ENCODE results near the gene TMC1. TPM values are rescaled to one million over a fixed set of nuclear protein-coding genes. Genes with fewer than 3 reads are reported as not detected.
"Not testable (repeated sequence)": the region's sequence is repeated elsewhere in the genome, so short reads cannot be mapped to it uniquely, and the experiment has no call there.

The TMC1 gene
- total and polyA plus RNA-seq, 3 experiments from 2014 or later, result not detected

DNA sequence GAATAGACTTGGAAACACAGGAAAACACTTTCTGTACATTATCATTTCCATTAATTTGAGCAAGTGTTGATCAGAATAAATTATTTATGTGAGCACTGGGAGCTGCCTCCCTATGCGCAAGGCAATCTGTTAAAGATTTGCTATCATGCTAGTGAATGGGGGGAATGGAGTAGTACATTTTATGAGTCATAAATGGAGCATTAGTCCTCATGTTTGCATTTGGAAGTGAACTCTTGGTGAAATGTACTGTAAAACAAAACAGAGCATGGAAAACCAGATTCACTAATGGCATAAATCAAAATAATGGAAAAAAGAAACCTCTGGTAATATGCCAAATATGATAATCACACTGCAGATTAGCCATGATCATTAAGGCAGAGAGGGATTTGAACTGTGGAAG lies 40.5 kb upstream of the TMC1 start:
- no peak overlapping the region for H3K27ac Mint-ChIP-seq
- H3K4me1 ChIP-seq (ENCODE audit: insufficient read depth, low read length), result peaks cover 6% of the 10 kb centered on the region
- H3K4me1 Mint-ChIP-seq, result peaks cover 7 to 23% (median 22%) of the 10 kb centered on the region in 3 donors
- no peak overlapping the region for H3K4me3 Mint-ChIP-seq
- peaks cover 0 to 6% of the 10 kb centered on the region in 2 donors for H3K27me3 Mint-ChIP-seq
- no peak overlapping the region for H3K27ac ChIP-seq (ENCODE audit: low read depth, low read length)
- no peak overlapping the region for H3K4me3 ChIP-seq (ENCODE audit: low read length)
- no peaks in the 10 kb centered on the region for H3K9me3 Mint-ChIP-seq
- no peaks in the 10 kb centered on the region for H3K36me3 Mint-ChIP-seq
- no peak for DNase-seq
- no peaks in the 10 kb centered on the region for H3K36me3 ChIP-seq (ENCODE audit: insufficient read depth, low read length)
- no peaks in the 10 kb centered on the region for H3K9me3 ChIP-seq (ENCODE audit: low read length)
- no peaks in the 10 kb centered on the region for H3K27me3 ChIP-seq (ENCODE audit: insufficient read depth, low read length, poor library complexity, severe bottlenecking)
- ChIA-PET POLR2A (no interaction called here), CTCF (no interaction called here)

DNA sequence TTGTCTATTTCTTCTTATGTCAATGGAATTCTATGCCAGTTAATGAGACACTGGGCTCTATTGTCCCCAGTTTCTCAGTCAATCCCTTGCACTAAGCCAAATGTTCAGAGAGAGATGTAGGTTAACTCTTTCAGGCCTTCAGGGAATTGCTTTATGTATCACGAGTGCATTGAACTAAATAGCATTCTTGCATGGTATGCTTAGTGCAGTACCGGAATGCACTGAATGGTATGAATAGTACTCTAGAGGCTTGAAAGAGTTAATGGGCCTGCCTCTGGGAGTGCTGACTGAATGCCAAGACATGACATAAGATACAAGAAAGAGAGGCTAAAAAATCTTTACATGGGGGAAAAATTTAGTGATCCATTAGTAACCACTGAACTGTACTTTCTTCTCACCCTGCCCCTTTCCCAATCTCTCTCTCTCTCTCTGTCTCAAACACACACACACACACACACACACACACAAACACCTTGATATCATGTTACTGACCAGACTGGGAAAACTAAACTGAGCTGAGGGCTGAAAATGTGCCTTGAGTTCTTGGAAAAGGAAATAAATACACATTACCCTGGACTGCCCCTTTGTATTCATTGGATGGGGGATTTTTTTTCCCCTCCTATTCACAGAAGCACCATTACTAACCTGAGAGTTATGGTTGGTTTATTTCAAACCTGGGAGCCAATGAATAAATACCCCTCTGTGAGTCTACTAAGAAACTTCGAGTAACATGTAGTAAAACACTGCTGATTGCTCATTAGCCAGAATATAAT lies 35.4 kb upstream of the TMC1 start:
- Mint-ChIP-seq H3K27me3 (peaks cover 2 to 4% of the 10 kb centered on the region in 2 donors), H3K4me1 (no peaks in the 10 kb centered on the region), H3K4me3 (no peak overlapping the region), H3K27ac (no peak overlapping the region), H3K9me3 (no peaks in the 10 kb centered on the region), H3K36me3 (no peaks in the 10 kb centered on the region)
- no peak overlapping the region for H3K27ac ChIP-seq (ENCODE audit: low read depth, low read length)
- H3K9me3 ChIP-seq (ENCODE audit: low read length), result no peaks in the 10 kb centered on the region
- H3K36me3 ChIP-seq (ENCODE audit: insufficient read depth, low read length), result no peaks in the 10 kb centered on the region
- DNase-seq, result no peak
- no peaks in the 10 kb centered on the region for H3K27me3 ChIP-seq (ENCODE audit: insufficient read depth, low read length, poor library complexity, severe bottlenecking)
- CTCF ChIA-PET, result interaction anchor here (1.2 kb wide), 1 partner anchor 9 kb away, joined by 3 read pairs; no protein-coding TSS in a partner anchor
- H3K4me1 ChIP-seq (ENCODE audit: insufficient read depth, low read length), result no peaks in the 10 kb centered on the region
- no peak overlapping the region for H3K4me3 ChIP-seq (ENCODE audit: low read length)
- POLR2A ChIA-PET, result no interaction called here

DNA sequence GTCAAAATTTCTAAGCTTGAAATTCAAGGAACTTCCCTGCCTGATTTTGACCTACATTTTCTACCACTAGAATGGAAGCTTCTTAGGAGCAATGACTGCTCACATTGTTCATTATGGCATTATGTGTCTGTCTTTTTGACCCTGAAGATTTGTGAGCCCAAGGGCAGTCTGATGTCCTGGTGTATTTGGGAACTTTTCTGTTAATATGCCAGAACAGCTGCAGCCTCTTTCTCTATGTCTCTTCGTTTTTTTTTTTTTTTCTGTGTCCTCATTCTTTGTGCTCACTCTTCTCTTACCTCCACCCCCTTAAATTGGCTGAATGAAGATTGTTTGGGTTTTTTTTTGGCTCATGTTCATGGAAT lies 34.8 kb upstream of the TMC1 start:
- POLR2A ChIA-PET, result no interaction called here
- H3K4me1 Mint-ChIP-seq, result no peaks in the 10 kb centered on the region

DNA sequence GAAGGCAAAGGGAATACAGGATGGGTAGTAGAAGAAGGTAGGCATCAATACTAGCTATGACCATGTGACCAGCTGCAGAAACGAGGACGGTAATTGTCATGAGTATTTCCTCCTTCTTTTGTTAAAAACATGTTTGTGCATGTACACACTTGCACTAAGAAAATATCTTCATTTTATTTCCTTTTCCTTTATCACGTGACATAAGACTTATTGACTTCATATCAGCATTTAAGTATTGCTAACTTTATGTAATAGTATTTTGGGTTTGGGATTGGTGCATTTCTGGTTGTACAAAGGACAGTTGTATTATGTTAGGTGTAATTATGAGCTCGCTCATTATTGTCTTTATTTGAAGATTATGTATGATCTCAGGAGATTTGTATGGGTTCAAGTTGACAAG lies 33.7 kb upstream of the TMC1 start:
- DNase-seq; H3K9me3 ChIP-seq (ENCODE audit: low read length); H3K27ac Mint-ChIP-seq; H3K4me1 ChIP-seq (ENCODE audit: insufficient read depth, low read length); H3K36me3 Mint-ChIP-seq; CTCF ChIA-PET; H3K27me3 ChIP-seq (ENCODE audit: insufficient read depth, low read length, poor library complexity, severe bottlenecking); H3K36me3 ChIP-seq (ENCODE audit: insufficient read depth, low read length); POLR2A ChIA-PET; H3K4me3 ChIP-seq (ENCODE audit: low read length); H3K9me3 Mint-ChIP-seq; H3K27ac ChIP-seq (ENCODE audit: low read depth, low read length); H3K4me1 Mint-ChIP-seq; H3K4me3 Mint-ChIP-seq: not testable (repeated sequence)
- H3K27me3 Mint-ChIP-seq, result peaks cover 0 to 14% of the 10 kb centered on the region in 2 donors

More for the DNA sequence above, 34.8 kb upstream of the TMC1 start:
- H3K36me3 ChIP-seq (ENCODE audit: insufficient read depth, low read length), result no peaks in the 10 kb centered on the region
- H3K36me3 Mint-ChIP-seq, result no peaks in the 10 kb centered on the region
- H3K27ac Mint-ChIP-seq, result no peak overlapping the region
- peaks cover 0 to 10% of the 10 kb centered on the region in 2 donors for H3K27me3 Mint-ChIP-seq
- CTCF ChIA-PET, result interaction anchor here (1.2 kb wide), 1 partner anchor 8 kb away, joined by 3 read pairs; no protein-coding TSS in a partner anchor
- no peaks in the 10 kb centered on the region for H3K4me1 ChIP-seq (ENCODE audit: insufficient read depth, low read length)
- no peaks in the 10 kb centered on the region for H3K9me3 ChIP-seq (ENCODE audit: low read length)
- no peak for DNase-seq
- H3K9me3 Mint-ChIP-seq, result no peaks in the 10 kb centered on the region
- H3K27me3 ChIP-seq (ENCODE audit: insufficient read depth, low read length, poor library complexity, severe bottlenecking), result no peaks in the 10 kb centered on the region
- H3K4me3 ChIP-seq (ENCODE audit: low read length), result no peak overlapping the region
- no peak overlapping the region for H3K27ac ChIP-seq (ENCODE audit: low read depth, low read length)
- no peak overlapping the region for H3K4me3 Mint-ChIP-seq

DNA sequence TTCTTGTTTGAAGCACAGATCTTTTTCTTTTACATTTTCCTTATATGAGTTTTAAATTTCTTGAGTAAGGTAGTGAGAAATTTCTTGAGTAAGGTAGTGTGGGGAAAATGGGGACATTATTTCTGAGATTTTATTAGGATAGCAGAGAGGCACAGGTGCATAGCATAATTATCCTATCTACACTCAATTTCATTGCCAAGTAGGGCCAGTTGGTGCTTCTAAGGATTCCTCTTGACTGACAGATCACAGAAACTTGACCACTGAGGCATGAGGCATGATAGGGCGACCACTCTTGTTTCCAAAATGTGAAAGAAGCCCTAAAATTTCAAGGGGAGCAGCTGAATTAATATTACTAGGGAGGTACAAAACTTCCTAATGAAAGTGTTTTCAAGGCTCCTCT lies 31.4 kb upstream of the TMC1 start:
- Histone ChIP-seq H3K4me3 (ENCODE audit: low read length) (no peak overlapping the region), H3K27me3 (ENCODE audit: insufficient read depth, low read length, poor library complexity, severe bottlenecking) (no peaks in the 10 kb centered on the region), H3K4me1 (ENCODE audit: insufficient read depth, low read length) (no peaks in the 10 kb centered on the region), H3K9me3 (ENCODE audit: low read length) (no peaks in the 10 kb centered on the region), H3K36me3 (ENCODE audit: insufficient read depth, low read length) (no peaks in the 10 kb centered on the region), H3K27ac (ENCODE audit: low read depth, low read length) (no peak overlapping the region)
- H3K4me3 Mint-ChIP-seq, result no peak overlapping the region
- POLR2A ChIA-PET, result no interaction called here
- no peaks in the 10 kb centered on the region for H3K9me3 Mint-ChIP-seq
- no peak for DNase-seq
- no peak overlapping the region for H3K27ac Mint-ChIP-seq
- CTCF ChIA-PET, result interaction anchor here (0.7 kb wide), 1 partner anchor 217 kb away, joined by 3 read pairs; no protein-coding TSS in a partner anchor
- peaks cover 0 to 24% of the 10 kb centered on the region in 2 donors for H3K27me3 Mint-ChIP-seq
- no peaks in the 10 kb centered on the region for H3K4me1 Mint-ChIP-seq
- H3K36me3 Mint-ChIP-seq, result no peaks in the 10 kb centered on the region

DNA sequence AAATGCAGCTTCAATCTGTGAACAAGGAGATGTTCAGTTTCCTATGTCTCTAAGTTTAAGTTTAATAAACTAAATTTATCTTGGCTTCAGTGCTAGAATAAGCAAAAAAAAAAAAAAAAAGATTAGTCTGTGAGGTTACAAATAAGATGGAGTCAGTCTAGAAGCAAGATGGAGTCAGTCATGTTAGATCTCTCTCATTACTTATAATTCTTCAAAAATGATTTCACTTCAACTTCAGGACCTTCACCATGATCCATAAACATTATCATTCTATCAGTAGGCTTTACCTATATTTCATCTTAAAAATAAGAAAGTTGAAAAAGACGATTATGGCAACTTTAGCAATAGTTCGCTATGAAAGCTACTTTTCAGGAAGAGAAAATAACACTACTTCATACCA lies 30.2 kb upstream of the TMC1 start:
- ChIA-PET POLR2A (no interaction called here), CTCF (no interaction called here)
- Mint-ChIP-seq H3K4me3 (no peak overlapping the region), H3K4me1 (no peaks in the 10 kb centered on the region), H3K27me3 (peaks cover 0 to 24% of the 10 kb centered on the region in 2 donors), H3K9me3 (no peaks in the 10 kb centered on the region), H3K36me3 (no peaks in the 10 kb centered on the region), H3K27ac (no peak overlapping the region)
- Histone ChIP-seq H3K27ac (ENCODE audit: low read depth, low read length) (no peak overlapping the region), H3K4me1 (ENCODE audit: insufficient read depth, low read length) (no peaks in the 10 kb centered on the region), H3K4me3 (ENCODE audit: low read length) (no peak overlapping the region), H3K36me3 (ENCODE audit: insufficient read depth, low read length) (no peaks in the 10 kb centered on the region), H3K9me3 (ENCODE audit: low read length) (no peaks in the 10 kb centered on the region), H3K27me3 (ENCODE audit: insufficient read depth, low read length, poor library complexity, severe bottlenecking) (no peaks in the 10 kb centered on the region)
- DNase-seq, result no peak

DNA sequence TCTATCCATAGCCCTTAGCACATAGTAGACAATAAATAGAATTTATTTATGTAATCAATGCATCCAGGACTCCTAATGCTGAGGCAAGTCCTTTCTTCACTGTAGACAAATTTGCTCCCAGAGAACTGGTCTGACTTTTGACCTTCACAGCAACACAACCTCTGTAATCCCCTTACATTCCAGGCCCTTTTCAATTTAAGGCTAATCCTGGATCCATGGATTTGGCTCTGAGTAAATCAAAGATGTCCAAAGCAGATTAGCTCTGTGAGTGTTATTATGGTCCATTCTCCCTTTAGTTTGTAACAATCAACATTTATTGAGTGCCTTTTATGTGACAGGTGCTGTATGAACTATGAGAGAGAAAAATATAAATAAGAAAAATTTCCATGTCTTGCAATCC lies 27.4 kb upstream of the TMC1 start:
- no peak overlapping the region for H3K4me3 Mint-ChIP-seq
- peaks cover 0 to 30% of the 10 kb centered on the region in 2 donors for H3K27me3 Mint-ChIP-seq
- Histone ChIP-seq H3K27me3 (ENCODE audit: insufficient read depth, low read length, poor library complexity, severe bottlenecking) (no peaks in the 10 kb centered on the region), H3K4me1 (ENCODE audit: insufficient read depth, low read length) (no peaks in the 10 kb centered on the region), H3K27ac (ENCODE audit: low read depth, low read length) (no peak overlapping the region), H3K4me3 (ENCODE audit: low read length) (no peak overlapping the region), H3K9me3 (ENCODE audit: low read length) (no peaks in the 10 kb centered on the region), H3K36me3 (ENCODE audit: insufficient read depth, low read length) (no peaks in the 10 kb centered on the region)
- DNase-seq, result no peak
- H3K36me3 Mint-ChIP-seq, result no peaks in the 10 kb centered on the region
- H3K4me1 Mint-ChIP-seq, result no peaks in the 10 kb centered on the region
- no peaks in the 10 kb centered on the region for H3K9me3 Mint-ChIP-seq
- POLR2A ChIA-PET, result no interaction called here
- CTCF ChIA-PET, result no interaction called here
- no peak overlapping the region for H3K27ac Mint-ChIP-seq

DNA sequence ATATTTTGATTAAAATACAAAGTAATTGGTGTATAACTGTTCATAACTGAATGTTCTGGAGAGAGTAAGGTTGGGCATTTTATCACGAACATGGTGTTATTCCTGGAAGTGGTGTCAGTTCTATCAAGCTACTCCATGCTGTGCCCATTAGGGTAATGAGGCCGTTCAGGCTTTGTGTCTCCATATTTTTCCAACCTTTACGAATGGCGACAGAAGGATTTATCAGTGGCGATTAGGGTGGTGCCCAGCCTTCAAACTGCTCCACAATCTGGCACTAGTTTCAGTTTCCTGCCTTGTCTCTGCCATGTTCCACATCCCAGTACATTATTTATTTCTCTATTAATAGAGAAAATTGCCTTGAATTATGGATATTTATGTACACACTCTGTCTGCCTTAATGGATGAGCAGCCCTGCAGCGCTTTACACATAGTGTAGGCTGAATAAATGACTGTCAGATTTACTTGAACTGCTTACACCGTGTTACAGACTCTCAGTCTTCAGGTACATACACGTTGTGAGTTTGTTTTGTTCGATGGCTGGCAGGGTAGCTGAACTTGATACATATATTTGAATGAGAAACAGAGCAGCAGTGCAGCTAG lies 23.9 kb upstream of the TMC1 start:
- H3K27ac Mint-ChIP-seq, result no peak overlapping the region
- no peak overlapping the region for H3K4me3 ChIP-seq (ENCODE audit: low read length)
- CTCF ChIA-PET, result no interaction called here

More for the DNA sequence above, 23.9 kb upstream of the TMC1 start:
- H3K36me3 ChIP-seq (ENCODE audit: insufficient read depth, low read length), result no peaks in the 10 kb centered on the region
- H3K9me3 ChIP-seq (ENCODE audit: low read length), result no peaks in the 10 kb centered on the region
- H3K27me3 Mint-ChIP-seq, result peaks cover 0 to 18% of the 10 kb centered on the region in 2 donors
- H3K36me3 Mint-ChIP-seq, result no peaks in the 10 kb centered on the region
- DNase-seq, result no peak
- no peak overlapping the region for H3K4me3 Mint-ChIP-seq
- POLR2A ChIA-PET, result no interaction called here
- no peaks in the 10 kb centered on the region for H3K4me1 Mint-ChIP-seq
- no peaks in the 10 kb centered on the region for H3K4me1 ChIP-seq (ENCODE audit: insufficient read depth, low read length)
- no peak overlapping the region for H3K27ac ChIP-seq (ENCODE audit: low read depth, low read length)
- no peaks in the 10 kb centered on the region for H3K27me3 ChIP-seq (ENCODE audit: insufficient read depth, low read length, poor library complexity, severe bottlenecking)
- H3K9me3 Mint-ChIP-seq, result no peaks in the 10 kb centered on the region
